Effector memory CD4-positive, alpha-beta T cell (primary cell): ENCODE data around the gene ARHGEF16.

ENCODE experiments used
- DNase-seq, 3 donors: peaks; one replicate each; pipeline ENCODE4 v3.0.0-alpha.2; 2020
- H3K27ac ChIP-seq: 2 replicates; pipeline ENCODE4 v1.7.0; 2013; ENCODE audit warnings: mild to moderate bottlenecking, low read length, moderate library complexity; ENCODE audit not compliant: insufficient read depth, poor library complexity, severe bottlenecking
- H3K27me3 ChIP-seq: replicated peaks from 2 replicates; pipeline ENCODE4 v1.7.0; 2013; ENCODE audit warnings: mild to moderate bottlenecking, low read length; ENCODE audit not compliant: insufficient read depth, control insufficient read depth, poor library complexity, severe bottlenecking
- H3K36me3 ChIP-seq: 2 replicates; pipeline ENCODE4 v1.7.0; 2013; ENCODE audit warnings: mild to moderate bottlenecking, low read length, moderate library complexity; ENCODE audit not compliant: control insufficient read depth, insufficient read depth
- H3K4me1 ChIP-seq: 2 replicates; pipeline ENCODE4 v1.7.0; 2013; ENCODE audit warnings: low read length, mild to moderate bottlenecking; ENCODE audit not compliant: control insufficient read depth, insufficient read depth, poor library complexity, severe bottlenecking
- H3K4me3 ChIP-seq: 2 replicates; pipeline ENCODE4 v1.7.0; 2013; ENCODE audit warnings: low read length, low read depth, mild to moderate bottlenecking; ENCODE audit not compliant: insufficient read depth, poor library complexity, severe bottlenecking
- H3K9me3 ChIP-seq: 2 replicates; pipeline ENCODE4 v1.7.0; 2013; ENCODE audit warnings: mild to moderate bottlenecking, low read length, moderate library complexity; ENCODE audit not compliant: control insufficient read depth

The ARHGEF16 gene

GRCh38 chr1:3525551-3526482 lies 71.4 kb downstream of the ARHGEF16 start:
- no peaks in the 10 kb centered on the region for H3K27me3 ChIP-seq
- H3K27ac ChIP-seq, result no peak overlapping the region
- H3K4me1 ChIP-seq, result peaks cover 17% of the 10 kb centered on the region
- H3K36me3 ChIP-seq, result peaks cover 4% of the 10 kb centered on the region
- no peaks in the 10 kb centered on the region for H3K9me3 ChIP-seq
- DNase-seq, result no peak
- no peak overlapping the region for H3K4me3 ChIP-seq

- no peak for DNase-seq
- H3K9me3 ChIP-seq, result no peaks in the 10 kb centered on the region
- peaks cover 2% of the 10 kb centered on the region for H3K36me3 ChIP-seq
- no peaks in the 10 kb centered on the region for H3K27me3 ChIP-seq
- peaks cover 17% of the 10 kb centered on the region for H3K4me1 ChIP-seq
- no peak overlapping the region for H3K27ac ChIP-seq
- no peak overlapping the region for H3K4me3 ChIP-seq
Measured at GRCh38 chr1:3527774-3528173, 73.3 kb downstream of the ARHGEF16 start.

GRCh38 chr1:3529099-3529729 lies 74.7 kb downstream of the ARHGEF16 start:
- H3K27me3 ChIP-seq, result no peaks in the 10 kb centered on the region
- no peaks in the 10 kb centered on the region for H3K36me3 ChIP-seq
- no peaks in the 10 kb centered on the region for H3K9me3 ChIP-seq
- no peak overlapping the region for H3K4me3 ChIP-seq
- H3K27ac ChIP-seq, result no peak overlapping the region
- DNase-seq, result no peak
- peaks cover 17% of the 10 kb centered on the region for H3K4me1 ChIP-seq

GRCh38 chr1:3530086-3530925 lies 75.8 kb downstream of the ARHGEF16 start:
- peak overlapping the region; percentile 60 for H3K27ac ChIP-seq
- H3K9me3 ChIP-seq, result no peaks in the 10 kb centered on the region
- no peaks in the 10 kb centered on the region for H3K27me3 ChIP-seq
- H3K4me3 ChIP-seq, result peak overlapping the region; percentile 78
- H3K36me3 ChIP-seq, result no peaks in the 10 kb centered on the region
- H3K4me1 ChIP-seq, result peaks cover 17% of the 10 kb centered on the region
- no peak for DNase-seq
